Right forelimb (tissue), 1 donor: ENCODE measurements around the gene ASCL1.

Experiments
- DNase-seq: peaks from one replicate; pipeline ENCODE4 v3.0.0-alpha.2; 2018

Gene ASCL1

DNA sequence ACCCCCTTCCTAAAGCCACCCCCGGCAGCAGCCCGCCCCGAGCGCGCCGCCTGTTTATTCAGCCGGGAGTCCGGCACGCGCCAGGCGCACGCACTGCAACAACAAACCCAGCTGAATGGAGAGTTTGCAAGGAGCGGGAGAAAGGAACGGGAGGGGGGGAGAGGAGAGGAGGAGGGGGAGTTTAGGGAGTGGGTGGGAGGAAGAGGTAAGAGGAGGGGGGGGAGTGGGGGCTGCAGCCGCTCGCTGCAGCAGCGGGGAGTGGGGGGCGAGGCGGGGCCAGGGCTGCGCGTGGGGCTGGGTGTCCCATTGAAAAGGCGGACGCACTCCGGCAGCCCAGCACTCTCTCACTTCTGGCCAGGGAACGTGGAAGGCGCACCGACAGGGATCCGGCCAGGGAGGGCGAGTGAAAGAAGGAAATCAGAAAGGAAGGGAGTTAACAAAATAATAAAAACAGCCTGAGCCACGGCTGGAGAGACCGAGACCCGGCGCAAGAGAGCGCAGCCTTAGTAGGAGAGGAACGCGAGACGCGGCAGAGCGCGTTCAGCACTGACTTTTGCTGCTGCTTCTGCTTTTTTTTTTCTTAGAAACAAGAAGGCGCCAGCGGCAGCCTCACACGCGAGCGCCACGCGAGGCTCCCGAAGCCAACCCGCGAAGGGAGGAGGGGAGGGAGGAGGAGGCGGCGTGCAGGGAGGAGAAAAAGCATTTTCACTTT is at the start of gene ASCL1:
Gene ASCL1, plus strand, starts transcription at position 336 of the 712 bp plus-strand sequence. CDS start 571 bp downstream, outside the sequence.
- peak; percentile 57 for DNase-seq

DNA sequence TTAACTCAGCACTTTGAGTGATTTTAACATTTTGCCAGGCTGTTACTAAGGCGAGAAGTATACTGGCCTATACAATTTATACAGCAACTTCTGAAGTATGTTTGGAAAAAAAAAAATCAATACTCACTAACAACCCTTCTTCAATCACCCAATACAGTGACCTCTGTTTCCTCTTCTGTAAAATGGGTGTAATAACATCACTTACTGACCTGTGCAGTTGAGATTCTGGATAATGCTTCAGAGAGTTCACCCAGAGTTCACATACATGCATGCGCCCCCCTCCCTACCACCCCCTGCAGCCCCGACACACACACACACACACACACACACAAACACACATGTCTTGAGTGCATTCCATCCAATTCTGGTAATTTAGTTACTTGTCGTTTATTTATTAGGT is 49.6 kb upstream of the ASCL1 start:
- no peak for DNase-seq

DNA sequence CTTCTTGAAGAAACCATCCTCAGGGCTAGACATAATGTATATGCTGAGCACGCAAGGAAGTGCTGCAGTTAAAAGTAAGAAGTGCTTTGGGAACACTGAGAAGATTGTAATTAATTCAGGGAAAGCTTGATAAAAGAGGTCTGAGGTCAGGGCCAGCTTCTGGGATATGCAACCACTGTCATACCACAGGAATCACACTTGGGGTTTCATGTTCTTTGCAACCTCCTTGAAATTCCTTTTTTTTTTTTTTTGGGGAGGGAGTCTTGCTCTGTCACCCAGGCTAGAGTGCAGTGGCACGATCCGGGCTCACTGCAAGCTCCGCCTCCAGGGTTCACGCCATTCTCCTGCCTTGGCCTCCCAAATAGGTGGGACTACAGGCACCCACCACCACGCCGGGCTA is 47.3 kb upstream of the ASCL1 start:
- DNase-seq, result no peak

DNA sequence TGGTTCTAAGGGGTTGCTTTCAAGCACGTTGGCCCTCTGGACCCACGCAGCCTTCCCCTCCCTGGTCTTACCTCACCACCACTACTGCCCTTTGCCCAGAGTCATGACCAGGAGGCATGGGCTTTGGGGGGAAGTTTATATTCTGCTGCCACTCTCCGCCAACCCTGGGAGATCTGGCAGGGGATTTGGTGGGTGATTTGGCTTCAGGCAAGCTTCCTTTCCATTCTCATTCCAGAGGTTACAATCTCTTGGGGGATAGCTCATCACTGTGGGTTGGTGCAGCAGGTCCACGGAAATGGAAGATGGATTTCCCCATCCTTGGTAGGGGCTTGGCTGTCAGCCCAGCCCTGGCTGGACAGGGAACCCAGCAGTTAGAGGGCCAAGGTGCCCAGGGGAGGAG is 46.7 kb upstream of the ASCL1 start:
- no peak for DNase-seq

DNA sequence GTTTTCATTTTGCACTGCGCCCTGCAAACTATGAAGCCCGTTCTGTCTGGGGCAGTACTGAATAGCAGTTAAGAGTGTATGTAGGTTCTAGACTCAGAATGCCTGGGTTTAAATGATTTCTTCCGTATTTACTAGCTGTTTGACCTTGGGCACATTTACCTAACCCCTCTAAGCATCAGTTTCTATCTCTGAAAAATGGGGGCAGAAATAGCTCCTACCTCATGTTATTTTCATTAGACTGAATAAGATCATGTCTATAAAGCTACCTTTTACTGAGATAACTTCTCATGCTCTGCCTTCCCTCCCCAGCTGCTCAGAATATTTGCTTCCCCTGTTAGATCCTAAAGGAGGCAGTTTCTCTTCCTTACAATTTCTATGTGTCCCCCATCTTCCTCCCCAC is 46.2 kb upstream of the ASCL1 start:
- no peak for DNase-seq

DNA sequence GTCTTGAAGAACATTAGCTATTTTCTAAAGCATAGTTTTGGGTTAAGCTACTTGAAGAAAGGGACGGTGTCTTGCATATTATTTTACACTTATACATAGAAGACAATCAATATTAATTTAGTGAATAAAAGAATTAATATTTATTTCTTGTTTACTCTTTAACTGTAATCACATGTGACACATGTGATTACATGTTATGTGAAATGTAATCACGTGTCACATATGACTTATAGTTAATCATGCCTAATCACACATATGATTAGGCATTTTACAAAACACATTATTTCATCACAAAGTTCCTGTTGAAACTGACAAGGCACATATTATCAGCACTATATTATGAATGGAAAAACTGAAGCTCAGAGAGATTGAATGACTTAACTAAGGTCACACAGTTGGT is 45.2 kb upstream of the ASCL1 start:
- no peak for DNase-seq

DNA sequence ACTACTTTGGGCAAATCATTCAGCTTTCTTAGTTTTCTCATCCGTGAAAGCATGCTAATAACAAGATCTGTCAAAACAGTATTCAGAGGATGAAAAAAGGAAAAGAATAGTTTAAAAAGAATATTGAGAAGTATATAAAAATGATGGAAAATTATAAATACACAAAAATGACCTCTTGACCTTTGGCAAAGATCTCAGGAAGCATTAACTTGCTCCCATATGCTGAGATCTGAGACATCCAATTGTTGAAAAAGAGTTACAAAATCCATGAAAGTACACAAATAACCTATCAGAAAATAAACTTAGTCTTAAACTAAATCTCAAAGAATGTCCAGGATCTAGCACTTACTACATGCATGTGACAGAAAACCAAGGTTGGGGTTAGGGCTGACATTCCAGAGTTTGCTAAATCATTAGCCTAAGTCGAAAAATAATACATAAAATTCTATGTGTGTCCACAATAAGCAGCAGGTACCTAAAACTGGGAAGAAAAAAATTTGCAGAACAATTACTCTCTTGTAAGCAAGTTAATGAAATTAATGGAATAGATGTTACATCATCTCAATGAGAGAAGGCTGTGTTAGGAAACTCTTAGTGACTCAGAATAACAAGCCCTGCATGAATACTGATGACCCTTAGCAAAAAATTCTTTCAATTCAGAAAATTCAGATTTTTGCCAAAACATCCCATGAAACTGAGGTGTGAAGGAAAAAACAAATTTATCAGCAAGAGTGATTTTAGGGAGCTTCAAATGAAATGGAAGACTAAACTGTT is 43.8 kb upstream of the ASCL1 start:
- DNase-seq, result no peak

DNA sequence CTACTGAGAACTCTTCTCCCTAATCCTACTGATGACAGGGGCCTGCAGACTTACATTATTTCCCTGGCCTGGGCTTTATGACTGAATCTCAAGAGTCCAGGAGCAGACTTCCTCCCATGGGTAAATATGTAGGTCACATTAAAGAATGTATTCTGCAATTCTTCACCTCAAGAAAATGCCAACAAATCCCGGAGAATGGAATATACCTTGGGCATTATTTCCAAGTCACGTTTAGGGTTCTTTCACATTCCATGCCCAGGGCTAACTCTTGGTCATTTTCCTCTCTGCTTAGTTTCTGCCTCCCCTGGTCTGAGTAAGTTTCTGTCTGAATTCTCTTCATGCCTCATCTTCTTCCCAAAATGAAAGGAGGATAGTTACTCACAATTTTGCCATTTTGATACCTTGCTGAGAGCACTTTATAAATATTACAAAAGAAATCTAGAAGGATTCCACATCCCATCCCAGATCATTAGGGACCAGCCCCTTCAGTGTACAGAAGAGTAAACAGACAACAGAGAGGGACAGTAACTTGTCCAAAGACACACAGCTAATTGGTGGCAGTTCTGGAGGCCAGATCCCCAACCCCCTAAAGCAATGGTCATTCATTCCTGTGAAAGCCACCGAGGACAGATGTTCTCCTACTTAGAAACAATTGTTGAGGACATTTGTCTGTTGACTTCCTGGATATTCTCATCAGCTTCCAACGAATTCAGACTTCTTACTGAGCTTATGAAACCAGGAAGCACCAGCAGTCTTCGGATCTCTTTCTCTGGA is 41.0 kb upstream of the ASCL1 start:
- no peak for DNase-seq

DNA sequence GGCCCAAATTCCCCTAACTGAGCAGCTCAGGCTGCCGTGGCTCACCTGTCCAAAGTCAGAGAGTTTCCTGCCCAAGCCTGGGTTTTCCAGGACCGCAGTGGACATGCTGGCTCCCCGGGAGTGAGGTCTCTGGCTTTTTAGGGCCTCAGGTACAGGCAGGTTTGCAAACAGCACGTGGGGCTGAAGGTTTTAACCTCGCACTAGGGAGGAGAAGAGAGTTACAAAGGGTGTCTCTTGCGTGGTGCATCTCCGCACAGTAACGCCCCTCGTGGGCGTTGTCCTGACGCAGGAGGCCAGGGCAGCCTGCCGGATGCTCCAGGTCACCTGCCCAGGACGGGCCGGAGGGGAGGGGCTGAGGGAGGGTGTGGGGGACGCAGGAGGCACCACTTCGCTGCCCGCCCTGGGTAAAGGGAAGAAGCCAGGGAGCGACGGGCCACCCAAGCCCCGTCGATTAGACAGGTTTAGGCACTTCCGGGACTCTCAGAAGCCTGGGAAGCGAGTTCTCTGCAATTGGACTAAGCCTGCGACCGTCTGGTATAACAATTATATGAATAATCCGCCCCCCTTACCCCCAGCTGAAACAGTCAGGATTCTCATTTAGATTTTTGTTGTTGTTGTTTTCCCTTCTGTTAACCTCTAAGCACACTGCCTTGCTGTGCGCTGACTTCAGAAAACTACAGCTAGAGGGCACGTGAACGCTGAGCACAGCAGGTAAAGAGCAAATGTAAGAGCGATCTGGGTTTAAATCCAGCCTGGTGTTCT is 40.3 kb upstream of the ASCL1 start, which contains the start of gene PAH:
Gene PAH, minus strand, starts transcription at position 219 of the 762 bp plus-strand sequence. Its CDS starts 114 bp downstream, at position 105.
- DNase-seq, result no peak

DNA sequence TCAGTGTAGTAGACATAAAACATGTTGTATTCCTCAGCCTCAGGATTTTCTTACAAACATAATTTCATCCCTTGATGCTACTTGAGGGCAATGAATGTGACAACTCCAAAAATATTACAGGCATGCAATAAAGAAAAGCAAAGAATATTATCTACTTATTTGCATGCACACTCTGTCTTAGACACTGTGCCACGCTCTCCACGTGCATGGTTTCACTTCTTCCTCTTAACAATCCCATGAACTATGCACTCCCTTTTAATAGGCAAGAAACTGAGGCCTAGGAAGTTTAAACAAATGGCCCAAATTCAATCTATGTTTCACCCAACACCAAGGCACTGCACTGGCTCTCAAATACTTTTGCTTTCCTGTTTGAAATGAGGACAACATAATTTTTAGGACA is 38.6 kb upstream of the ASCL1 start:
- DNase-seq, result no peak

DNA sequence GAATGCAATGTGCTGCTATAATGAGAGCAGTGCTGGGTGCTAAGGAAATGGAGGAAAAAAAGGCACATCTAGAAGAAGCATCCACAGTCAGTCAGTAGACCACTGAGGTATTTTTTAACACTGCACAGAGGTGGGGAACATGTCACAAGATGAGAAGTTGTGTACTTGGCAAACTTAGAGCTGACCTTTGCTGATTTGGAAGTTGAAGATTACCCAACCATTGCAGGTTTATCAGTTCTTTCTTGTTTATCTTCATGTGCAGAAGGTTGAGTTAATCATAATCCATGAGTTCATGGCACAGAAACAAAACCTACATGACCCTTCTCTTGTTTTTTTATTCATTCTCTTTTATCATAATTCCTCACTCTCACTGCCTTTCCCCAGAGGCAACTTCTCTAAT is 37.2 kb upstream of the ASCL1 start:
- DNase-seq, result no peak

DNA sequence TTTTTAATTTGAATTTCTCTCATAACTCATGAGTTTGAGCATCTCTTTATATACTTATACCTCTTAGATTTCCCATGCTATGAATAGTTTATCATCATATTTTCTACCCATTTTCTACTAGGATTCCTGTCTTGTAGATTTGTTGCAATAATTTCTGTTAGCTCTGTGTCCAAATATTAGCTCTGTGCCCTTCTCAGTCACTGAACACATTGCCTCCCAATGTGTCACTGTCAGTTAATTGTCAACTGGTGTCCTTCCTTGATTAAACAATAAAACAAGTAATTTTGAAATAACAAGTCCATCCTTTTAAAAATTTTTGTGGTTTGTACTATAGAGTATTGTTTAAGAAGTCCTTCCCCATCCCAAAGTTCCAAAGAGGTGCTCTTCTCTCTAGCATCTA is 36.2 kb upstream of the ASCL1 start:
- no peak for DNase-seq

DNA sequence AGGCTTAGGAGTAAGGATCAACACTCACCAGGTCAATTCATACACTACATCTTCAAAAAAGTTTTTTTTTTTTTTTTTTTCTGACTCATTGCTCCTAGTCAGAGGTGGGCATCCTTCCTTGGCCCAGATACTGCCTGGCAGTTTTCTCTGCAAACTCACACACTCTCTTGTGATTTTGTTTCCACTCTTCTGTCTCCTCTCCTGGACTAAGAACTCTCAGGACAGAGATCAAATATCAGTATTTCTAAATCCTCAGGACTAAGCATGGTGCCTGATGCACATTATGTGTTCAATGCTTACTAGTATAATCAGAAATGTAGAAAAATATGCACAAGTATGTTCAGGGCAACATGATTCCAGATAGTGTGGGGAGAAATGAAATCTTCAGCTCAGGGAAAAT is 30.3 kb upstream of the ASCL1 start:
- no peak for DNase-seq

DNA sequence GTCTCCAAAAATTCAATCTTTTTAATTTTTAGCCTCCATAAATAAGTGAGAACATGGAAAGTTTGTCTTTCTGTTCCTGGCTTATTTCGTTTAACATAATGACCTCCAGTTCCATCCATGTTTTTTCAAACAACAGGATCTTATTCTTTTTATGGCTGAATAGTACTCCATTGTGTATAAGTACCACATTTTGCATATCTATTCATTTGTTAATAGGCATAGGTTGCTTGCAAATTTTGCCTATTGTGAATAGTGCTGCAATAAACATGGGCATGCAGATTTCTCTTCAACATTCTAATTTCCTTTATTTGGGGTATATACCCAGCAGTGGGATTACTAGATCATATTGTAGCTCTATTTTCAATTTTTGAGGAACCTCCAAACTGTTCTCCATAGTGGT is 24.3 kb upstream of the ASCL1 start:
- DNase-seq, result no peak

DNA sequence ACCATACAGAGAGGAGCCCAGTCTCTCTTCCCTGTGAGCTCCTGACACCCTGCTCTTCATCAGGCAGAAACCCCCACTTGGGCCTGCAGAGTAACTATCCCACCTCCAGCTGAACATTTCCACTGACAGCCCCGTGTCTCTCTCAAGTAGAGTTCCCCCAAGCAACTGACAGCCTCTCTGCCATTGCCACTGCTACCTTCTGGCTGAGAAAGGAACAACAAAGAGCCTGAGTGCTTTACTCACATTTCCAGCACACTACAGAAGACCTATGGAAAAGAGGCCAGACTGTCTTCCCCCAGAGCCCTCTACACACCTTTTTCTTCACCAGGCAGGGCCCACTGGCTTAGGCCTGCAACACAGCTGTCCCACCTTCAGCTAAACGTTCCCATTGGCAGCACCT is 18.4 kb upstream of the ASCL1 start:
- no peak for DNase-seq

DNA sequence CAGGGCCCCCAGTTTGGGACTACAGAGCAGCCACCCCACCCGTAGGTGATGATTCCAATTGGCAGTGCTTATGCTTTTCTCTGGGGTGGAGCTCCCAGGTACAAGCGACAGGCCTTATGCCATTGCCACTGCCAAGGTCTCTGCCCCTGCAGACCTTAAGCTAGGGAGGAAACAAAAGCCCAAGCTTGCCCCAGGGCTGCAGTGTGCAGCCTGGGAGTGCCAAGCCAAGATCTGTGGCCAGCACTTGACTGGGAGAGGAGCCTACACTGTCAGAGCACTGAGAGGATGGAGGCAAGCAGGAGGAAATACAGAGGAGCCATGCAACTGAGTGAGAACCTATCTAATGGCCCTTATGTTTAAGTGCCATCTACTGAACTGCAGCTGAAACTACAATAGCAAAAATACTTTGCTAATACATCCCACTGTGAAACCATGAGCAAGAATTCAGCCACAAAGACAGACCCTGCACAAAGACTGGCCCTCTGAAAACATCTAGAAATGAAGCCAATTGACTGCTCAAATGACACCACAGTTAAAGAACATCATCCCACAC is 17.7 kb upstream of the ASCL1 start:
- no peak for DNase-seq

DNA sequence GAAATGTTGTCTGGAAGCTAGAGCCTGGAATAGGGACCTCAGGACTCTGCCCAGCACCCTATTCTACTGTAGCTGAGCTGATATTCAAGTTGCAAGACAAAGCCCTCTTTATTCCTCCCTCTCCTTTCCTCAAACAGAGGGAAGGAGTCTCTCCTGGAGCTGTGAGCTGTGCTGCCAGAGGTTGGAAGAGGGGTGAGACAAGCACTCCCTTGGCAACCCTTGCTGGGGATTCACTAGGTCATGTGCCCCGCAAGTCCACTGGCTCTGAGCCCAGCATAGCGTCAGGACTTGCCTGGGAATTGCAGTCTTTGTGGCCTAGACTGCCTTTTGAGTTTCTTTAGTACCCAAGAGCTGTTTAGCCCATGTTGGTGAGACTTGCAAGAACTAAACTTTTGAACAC is 11.4 kb upstream of the ASCL1 start:
- no peak for DNase-seq

DNA sequence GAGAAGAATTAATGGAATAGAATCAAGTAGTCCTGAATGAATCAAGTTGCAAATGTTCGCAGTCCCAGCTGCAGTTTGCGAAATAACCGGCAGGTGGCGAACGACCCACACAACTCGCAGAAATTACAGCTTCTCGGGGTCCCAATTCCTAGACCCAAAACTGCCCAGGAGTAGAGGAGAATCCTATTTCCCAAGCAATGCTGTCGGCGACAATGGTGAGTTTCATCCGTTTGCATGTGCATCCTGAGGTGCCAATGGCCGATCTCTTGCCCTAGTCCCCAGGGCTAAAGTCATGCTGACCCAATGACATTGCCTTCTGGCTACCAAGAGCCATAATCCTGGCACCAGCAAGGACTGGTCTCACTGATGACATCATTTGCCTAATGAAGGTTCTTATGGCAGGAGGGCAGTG is 8.5 kb upstream of the ASCL1 start:
- DNase-seq, result no peak

DNA sequence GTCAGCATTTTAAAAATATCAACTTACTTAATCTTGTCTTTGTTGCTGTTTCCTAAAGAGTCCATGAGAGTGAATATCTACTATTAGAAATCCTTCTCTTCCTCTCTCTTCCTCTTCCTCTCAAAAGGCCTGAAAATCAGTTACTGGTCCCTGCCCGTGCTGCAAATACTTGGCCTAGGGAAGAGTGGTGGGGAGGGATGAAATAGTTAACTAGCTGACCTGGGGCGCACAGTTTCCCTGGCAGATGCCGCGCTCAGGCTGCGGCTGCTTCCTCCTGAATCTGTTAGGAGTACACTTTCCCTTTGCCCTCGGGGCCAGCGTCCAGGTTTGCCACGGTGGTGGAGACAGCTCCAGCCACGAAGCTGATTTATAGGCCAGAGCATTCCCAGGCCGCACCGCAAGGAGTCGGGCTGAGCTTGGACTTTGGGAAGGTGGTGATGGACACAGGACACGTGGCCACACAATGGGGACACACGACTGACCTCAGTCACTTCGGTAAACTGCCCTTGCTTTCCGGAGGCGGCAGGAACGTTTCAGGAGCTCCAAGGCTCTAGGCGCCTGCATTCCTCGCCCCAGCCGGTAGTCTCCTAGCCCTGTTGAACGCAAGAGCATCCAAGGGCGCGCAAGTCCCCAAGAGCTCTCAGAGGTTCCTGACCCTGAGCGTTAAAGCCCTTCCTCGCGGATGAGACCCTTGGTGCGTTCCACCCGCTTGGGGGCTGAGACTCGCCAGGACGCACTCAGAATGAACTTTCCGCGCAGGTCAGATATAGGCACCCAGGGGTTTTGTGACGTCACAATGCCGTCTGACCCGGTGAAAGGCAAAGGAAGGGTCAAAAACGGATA is 7.1 kb upstream of the ASCL1 start:
- no peak for DNase-seq

DNA sequence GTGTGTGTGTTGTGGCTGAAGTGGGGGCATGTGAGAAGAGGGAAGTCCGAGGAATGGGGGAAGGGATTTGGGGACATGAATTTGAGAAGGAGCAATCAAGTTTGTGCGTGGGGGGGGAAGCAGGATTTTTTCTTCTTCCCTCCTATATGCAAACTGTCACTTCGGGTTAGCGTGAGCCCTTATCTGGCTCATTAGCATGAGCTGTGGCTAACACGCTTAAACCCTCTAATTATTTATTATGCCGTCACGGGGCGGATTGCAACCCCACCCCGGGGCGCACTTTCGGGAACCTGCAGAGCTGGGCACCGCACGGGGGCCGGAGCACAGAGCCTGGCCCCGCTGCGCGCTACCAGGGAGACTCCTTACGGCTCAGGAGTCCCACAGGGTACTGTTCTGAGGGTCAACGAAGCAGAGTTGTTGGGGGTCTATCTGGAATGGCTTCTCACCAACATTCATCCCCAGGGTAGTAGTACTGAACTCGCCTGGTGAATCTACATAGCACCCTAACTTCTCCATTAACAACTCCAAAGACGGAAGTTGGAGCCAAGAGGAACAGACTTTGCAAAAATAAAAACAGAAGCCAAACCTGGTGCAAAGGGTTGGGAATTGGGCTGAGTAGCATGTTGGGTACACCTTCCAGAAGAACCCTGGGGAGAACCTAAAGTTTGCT is 6.4 kb upstream of the ASCL1 start:
- no peak for DNase-seq

DNA sequence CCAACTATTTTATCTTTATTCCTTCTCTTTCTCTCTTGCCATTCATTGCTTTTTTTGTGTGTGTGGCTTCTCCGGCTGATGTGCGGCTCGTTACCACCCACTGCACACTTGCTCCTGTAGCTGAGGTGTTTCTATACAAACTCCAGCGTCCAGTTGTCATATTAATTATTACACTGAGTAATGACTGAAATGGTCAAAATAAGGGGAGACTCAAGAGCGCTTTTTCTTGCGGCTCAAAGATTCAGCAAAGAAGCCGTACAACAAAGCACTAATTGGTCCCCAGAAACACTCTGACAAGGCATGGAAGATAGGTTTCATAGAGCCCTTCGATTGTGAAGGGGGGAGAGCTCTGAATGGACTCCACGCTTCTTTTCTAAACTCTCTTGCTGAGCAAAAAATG is 5.6 kb upstream of the ASCL1 start:
- no peak for DNase-seq
